ENCODE results near the gene IMMP1L.

IMMP1L gene, protein sequence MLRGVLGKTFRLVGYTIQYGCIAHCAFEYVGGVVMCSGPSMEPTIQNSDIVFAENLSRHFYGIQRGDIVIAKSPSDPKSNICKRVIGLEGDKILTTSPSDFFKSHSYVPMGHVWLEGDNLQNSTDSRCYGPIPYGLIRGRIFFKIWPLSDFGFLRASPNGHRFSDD
- long read RNA-seq, partial matches to known transcripts, result 0 of 2 reads
- long read RNA-seq, other reads (novel, unspliced or antisense), result 2 of 2 reads

DNA sequence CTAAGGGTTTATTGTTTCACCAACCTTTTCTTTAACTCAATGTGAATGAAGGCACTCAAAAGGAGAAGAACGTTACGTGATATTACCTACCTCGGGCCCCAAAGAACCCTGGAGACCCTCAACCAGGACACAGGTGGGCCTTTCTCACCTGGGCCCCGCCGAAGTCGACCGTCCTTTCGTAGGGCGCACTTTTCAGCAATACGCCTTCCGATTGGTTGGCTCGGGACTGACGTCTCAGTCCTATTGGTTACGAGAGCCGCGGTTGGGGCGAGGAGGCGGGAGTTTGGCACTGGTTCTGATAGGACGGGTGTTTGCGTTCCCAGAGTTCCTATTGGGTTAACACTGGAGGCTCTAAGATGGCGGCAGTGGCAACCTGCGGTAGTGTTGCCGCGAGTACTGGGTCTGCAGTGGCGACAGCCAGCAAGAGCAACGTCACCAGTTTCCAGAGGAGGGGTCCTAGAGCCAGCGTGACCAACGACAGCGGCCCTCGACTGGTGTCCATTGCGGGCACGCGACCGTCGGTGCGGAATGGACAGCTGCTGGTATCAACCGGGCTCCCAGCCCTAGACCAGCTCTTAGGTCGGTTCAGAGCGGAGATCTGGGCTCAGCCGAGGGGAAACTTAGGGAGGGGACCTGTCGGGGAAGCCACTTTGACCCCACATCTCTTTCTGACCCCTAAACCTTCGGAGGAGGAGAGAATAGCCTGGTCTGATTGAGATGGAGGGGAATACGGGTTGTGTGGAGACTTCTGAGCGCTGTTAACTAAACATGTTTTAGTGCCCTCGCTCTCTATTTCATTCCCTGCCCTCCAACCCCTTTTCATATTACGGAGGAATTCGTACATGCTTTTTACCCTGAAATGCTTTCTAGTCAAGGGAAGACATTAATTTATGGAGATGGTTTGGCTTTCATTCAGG, at the start of gene IMMP1L, which contains the start of gene ELP4:
Gene IMMP1L (minus strand): TSS at position 194 of the 917 bp plus-strand sequence. CDS start 46,346 bp downstream, outside the sequence.
Gene ELP4 (plus strand): TSS at position 339 of the 917 bp plus-strand sequence. CDS start 18 bp downstream, at position 357.
- H3K4me3 ChIP-seq (replicated peaks; ENCODE audit: insufficient read depth, low read length), result peak within 1 kb of the TSS; percentile 94
- DNase-seq (ENCODE audit: low read depth in 1 of 2, low spot score in 1 of 2), result peak; percentile 83 to 97
- TF ChIP-seq POLR2AphosphoS5 (IDR thresholded peaks at IDR 0.05; ENCODE audit: low read depth) (peak; percentile 72), SPI1 (IDR thresholded peaks at IDR 0.05; ENCODE audit: borderline replicate concordance, low read depth) (0 out of 2 replicates have a peak, but pooled peaks have one; percentile 2), GABPA (IDR thresholded peaks at IDR 0.05; ENCODE audit: low read depth) (no peak), REST (IDR thresholded peaks at IDR 0.05; ENCODE audit: insufficient replicate concordance, low read depth) (peak; percentile 49)
- TF ChIP-seq, protein P1, sequence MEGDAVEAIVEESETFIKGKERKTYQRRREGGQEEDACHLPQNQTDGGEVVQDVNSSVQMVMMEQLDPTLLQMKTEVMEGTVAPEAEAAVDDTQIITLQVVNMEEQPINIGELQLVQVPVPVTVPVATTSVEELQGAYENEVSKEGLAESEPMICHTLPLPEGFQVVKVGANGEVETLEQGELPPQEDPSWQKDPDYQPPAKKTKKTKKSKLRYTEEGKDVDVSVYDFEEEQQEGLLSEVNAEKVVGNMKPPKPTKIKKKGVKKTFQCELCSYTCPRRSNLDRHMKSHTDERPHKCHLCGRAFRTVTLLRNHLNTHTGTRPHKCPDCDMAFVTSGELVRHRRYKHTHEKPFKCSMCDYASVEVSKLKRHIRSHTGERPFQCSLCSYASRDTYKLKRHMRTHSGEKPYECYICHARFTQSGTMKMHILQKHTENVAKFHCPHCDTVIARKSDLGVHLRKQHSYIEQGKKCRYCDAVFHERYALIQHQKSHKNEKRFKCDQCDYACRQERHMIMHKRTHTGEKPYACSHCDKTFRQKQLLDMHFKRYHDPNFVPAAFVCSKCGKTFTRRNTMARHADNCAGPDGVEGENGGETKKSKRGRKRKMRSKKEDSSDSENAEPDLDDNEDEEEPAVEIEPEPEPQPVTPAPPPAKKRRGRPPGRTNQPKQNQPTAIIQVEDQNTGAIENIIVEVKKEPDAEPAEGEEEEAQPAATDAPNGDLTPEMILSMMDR (IDR thresholded peaks at IDR 0.05; ENCODE audit: insufficient read depth, low read length), result no peak
- H3K27me3 ChIP-seq (ENCODE audit: insufficient read depth, poor library complexity, severe bottlenecking), result no peaks in the 10 kb centered on the region
- peak within 1 kb of the TSS; percentile 83 for H3K27ac ChIP-seq (replicated peaks)

GRCh38 chr11:31558001-31558400, 48.6 kb upstream of the IMMP1L start:
- DNase-seq (ENCODE audit: low read depth in 1 of 2, low spot score in 1 of 2), result no peak
- TF ChIP-seq SPI1 (IDR thresholded peaks at IDR 0.05; ENCODE audit: borderline replicate concordance, low read depth), result no peak
- TF ChIP-seq REST (IDR thresholded peaks at IDR 0.05; ENCODE audit: insufficient replicate concordance, low read depth), result no peak
- no peak for TF ChIP-seq GABPA (IDR thresholded peaks at IDR 0.05; ENCODE audit: low read depth)
- TF ChIP-seq POLR2AphosphoS5 (IDR thresholded peaks at IDR 0.05; ENCODE audit: low read depth), result no peak
- TF ChIP-seq, protein P1 (IDR thresholded peaks at IDR 0.05; ENCODE audit: insufficient read depth, low read length), result no peak
- Histone ChIP-seq H3K27me3 (ENCODE audit: insufficient read depth, poor library complexity, severe bottlenecking) (no peaks in the 10 kb centered on the region), H3K4me3 (replicated peaks; ENCODE audit: insufficient read depth, low read length) (no peak overlapping the region), H3K27ac (replicated peaks) (no peak overlapping the region)

DNA sequence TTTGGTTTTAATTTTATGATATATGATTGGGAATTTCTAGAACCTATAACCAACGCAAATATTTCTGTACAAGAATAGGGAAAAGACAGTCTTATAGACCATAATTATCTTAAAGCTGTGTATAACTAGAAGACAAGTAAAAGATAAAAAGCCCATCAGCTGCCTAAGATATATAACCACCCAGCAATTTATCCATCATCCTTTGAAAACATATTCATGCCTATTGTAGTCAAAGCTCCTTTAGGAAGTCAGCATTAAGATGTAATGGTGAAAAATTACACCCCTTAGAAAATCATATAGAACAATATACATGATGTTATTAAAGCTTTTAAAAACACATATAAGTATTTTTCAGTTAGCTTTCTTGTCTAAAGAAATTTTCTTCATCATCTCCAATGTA, 46.5 kb upstream of the IMMP1L start:
- DNase-seq (ENCODE audit: low read depth in 1 of 2, low spot score in 1 of 2), result no peak
- TF ChIP-seq SPI1 (IDR thresholded peaks at IDR 0.05; ENCODE audit: borderline replicate concordance, low read depth) (no peak), GABPA (IDR thresholded peaks at IDR 0.05; ENCODE audit: low read depth) (no peak), POLR2AphosphoS5 (IDR thresholded peaks at IDR 0.05; ENCODE audit: low read depth) (no peak), REST (IDR thresholded peaks at IDR 0.05; ENCODE audit: insufficient replicate concordance, low read depth) (no peak)
- TF ChIP-seq, protein P1 (IDR thresholded peaks at IDR 0.05; ENCODE audit: insufficient read depth, low read length), result no peak
- Histone ChIP-seq H3K27ac (replicated peaks) (no peak overlapping the region), H3K27me3 (ENCODE audit: insufficient read depth, poor library complexity, severe bottlenecking) (no peaks in the 10 kb centered on the region), H3K4me3 (replicated peaks; ENCODE audit: insufficient read depth, low read length) (no peak overlapping the region)
